GM18951 (cell line): ENCODE measurements around the gene KCNJ16.

Experiments used
- POLR2A ChIP-seq: IDR thresholded peaks from 4 replicates; pipeline ENCODE4 v1.6.1; 2011; ENCODE audit warnings: mild to moderate bottlenecking; ENCODE audit not compliant: insufficient read length, insufficient read depth; ENCODE audit errors: extremely low read depth
- in situ Hi-C: fragments of 300-500 bp; cut with MboI; formaldehyde crosslinking; loops from one replicate; pipeline ENCODE4 v1.12.0; 2022; ENCODE audit warnings: low sequenced_read_pairs, mixed read lengths, inconsistent platforms; ENCODE audit not compliant: unreplicated experiment

Gene KCNJ16

DNA sequence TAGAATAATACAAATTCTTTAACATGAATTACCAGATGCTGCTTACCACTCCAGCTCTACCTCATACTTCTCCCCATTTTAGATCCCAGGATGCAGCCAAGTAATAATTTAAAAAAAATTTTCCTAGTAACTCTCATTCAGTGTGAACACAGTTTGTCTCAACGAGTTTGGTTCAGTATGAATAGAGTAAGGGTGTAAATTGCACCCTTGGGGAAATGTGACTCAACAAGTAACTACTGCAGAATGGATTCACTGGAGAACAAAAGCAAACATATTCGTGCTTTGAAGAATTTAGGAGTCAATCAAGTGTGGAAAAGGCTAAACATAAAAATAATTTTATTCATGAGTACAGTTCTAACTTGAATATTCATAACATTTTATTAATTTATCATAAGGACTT lies 23.0 kb downstream of the KCNJ16 start:
- in situ Hi-C loops = no loop called here
- TF ChIP-seq POLR2A = no peak

DNA sequence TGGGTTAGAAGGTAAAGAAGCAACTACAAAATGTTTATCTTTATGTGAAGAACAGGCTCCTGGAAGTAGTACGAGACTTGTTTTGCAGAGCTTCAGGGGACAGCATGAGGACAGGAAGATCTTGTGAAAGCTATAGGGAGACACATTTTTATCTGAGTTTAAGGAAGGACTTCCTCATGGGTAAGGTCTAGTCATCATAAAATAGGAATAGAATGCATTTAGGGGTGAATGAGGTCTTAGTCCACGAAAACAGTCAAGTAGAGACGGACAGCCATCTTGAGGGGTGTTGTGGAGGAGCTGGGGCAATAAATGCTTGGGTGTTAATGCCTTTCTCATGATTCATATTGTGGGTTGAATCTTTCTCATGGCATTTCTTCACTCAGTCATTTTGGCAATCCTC lies 24.3 kb downstream of the KCNJ16 start:
- no peak for TF ChIP-seq POLR2A

DNA sequence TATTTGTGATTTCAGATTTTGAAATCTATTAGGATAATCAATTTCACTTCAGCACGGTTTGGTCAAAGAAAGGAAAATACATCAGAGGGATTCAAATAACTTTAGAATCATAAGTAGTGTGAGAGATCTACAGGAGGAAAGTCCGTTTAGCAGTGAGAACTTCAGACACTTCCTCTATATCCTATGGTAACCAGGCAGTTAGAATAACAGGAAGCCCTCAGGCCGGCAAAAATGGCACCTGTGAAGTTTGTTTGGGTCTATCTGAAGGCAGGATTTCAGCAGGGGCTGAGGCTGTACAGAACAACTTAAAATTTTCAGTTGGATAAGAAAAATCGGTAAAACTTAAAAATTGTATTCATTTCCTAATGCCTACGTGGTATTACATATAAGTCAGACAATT lies 24.9 kb downstream of the KCNJ16 start:
- TF ChIP-seq POLR2A = no peak
- in situ Hi-C loops = no loop called here

More for the DNA sequence above, 24.3 kb downstream of the KCNJ16 start:
- in situ Hi-C loops = no loop called here

GRCh38 chr17:70100983-70101382 lies 26.0 kb downstream of the KCNJ16 start:
- no peak for TF ChIP-seq POLR2A
- in situ Hi-C loops = no loop called here

DNA sequence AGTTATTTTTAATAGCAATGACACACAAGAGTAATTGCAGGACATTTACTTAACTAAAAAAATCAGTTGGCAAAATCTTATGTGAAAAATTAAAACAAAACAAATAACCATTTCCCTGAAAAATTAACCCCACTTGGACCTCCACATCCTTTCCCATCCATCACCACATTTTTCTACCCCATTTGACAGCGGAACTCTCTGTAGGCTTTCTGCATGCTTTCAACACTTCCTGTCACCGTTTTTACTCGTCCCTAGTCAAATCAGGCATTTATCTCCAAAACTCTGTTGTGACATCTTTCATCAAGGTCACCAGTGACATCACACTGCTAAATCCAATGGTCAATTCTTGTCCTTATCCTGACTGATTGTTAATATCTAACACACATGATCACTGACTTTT lies 27.5 kb downstream of the KCNJ16 start:
- no peak for TF ChIP-seq POLR2A
- in situ Hi-C loops = no loop called here

DNA sequence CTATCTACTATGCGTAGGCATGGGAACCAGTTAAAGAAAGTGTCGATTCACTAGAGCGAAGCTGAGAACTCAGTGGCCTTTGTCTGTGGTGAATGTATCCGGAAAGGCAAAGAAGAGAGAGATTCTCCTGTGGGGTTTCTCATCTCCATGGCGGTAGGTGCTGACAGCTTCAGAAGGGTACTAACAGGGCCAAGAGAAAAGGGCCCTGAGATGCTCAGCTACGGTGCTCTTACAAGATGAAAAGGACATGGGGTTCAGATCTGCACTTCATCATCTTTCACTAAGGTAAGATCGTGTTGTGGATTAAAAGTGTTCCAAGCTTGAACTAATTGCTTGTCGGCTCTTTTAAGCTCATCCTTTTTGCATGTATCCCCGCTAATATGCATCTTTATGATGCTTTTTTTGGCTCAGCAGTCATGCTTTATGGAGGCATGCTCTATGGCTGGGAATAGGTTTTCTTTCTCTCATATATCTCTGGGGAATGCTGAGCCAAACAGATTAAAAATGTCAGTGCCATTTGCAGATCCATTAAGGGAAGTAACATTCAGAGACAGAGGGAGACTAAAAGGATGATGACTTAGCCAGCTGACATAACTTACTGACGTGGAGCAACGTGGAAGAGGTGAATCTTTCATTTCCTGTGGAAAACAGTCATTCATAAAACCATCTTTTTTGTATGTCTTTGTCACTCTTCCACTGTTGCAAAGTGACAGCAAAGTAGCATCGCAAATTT lies 29.9 kb downstream of the KCNJ16 start:
- in situ Hi-C loops = no loop called here
- TF ChIP-seq POLR2A = no peak

GRCh38 chr17:70105641-70106040 lies 30.6 kb downstream of the KCNJ16 start:
- no peak for TF ChIP-seq POLR2A
- in situ Hi-C loops = no loop called here

DNA sequence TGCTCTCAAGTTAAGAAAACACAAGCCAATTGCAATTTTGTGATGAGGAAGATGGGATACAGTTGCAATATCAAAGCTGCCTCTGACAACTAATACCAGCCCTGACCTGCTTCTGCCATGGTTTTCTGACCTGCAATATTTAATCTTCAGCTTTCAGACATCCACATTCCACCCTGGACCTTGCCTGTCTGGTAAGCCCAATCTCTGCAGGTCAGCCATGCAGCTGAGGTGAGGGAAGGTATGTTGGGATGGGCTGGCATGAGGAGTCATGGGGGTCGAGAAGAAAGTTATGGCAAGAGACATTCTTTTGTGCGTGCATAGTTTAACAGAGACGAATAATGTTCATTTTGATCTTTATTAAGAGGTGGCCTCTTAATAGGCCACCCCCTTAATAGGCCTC lies 31.5 kb downstream of the KCNJ16 start:
- no peak for TF ChIP-seq POLR2A
- in situ Hi-C loops = no loop called here

GRCh38 chr17:70107441-70107840 lies 32.4 kb downstream of the KCNJ16 start:
- no peak for TF ChIP-seq POLR2A
- in situ Hi-C loops = no loop called here

DNA sequence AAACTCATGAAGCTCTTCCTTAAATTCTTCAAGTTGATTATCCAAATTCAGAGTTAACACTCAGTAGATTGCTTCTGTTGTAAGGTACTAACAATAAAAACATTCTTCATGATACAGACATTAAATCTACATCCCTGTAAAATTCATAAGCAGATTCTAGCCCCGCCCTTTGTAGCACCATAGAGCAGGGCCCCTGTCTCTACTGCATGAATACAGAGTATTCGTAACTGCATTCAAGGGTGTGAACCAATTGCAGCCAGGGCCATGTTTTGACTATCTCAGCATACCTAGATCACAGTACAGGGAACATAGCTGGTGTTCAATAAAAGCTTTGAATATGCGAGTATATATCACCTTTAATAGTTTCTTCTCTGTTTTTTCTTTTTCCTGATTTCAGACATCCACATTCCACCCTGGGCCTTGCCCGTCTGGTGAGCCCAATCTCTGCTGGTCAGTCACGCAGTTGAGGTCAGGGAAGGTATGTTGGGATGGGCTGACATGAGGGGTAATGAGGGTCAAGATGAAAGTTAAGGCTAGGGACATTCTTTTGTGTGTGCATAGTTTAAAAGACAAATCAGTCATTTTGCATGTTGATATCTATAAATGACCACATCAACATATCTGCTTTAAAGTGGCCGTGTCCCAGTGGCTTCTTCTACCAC lies 33.0 kb downstream of the KCNJ16 start:
- no peak for TF ChIP-seq POLR2A
- in situ Hi-C loops = no loop called here

GRCh38 chr17:70109497-70109896 lies 34.5 kb downstream of the KCNJ16 start:
- in situ Hi-C loops = no loop called here

DNA sequence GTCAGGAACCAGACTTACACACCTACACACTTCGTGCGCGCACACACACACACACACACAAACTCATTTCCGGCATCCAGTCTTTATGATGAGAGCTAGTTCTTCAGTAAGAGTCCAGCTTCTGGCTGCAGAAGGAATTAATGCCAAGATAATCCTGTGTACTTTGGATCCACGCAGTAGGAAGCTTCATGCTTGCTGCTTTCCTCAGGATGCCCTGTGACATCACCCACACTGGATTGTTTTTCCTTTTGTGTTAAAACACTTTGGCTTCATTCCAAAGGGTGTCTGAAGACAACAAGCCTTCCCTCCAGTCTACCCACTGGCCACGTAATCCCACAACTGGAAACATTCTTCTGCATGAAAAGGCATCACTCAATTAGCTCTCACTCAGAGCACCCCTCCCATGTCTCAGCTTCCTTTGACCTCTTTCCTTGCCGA lies 35.4 kb downstream of the KCNJ16 start:
- in situ Hi-C loops = no loop called here
- no peak for TF ChIP-seq POLR2A

More at GRCh38 chr17:70109497-70109896, 34.5 kb downstream of the KCNJ16 start:
- no peak for TF ChIP-seq POLR2A

DNA sequence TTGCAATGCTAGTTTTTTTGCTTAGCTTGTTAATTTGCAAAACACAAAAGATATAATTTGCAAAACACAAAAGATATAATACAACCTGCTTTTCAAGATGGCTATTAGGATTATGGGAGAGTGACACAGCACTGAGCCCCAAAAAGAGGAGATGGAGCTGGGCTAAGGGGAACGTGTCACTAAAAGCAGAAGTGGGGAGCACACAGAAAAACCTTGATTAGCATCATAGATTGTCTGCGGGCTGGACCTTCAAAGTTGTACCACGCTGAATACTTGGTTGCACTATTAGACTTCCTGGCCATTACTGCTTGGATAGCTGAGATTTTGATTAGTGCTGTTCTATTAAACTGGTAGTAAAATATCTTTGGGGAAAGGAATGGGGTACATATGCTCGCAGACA lies 36.2 kb downstream of the KCNJ16 start:
- no peak for TF ChIP-seq POLR2A
- in situ Hi-C loops = no loop called here

- in situ Hi-C loops = no loop called here
- TF ChIP-seq POLR2A = no peak
Measured at GRCh38 chr17:70114405-70114804, 39.4 kb downstream of the KCNJ16 start.
